Mucosa of rectum (tissue), 2 donors: ENCODE measurements around the gene RAB10.
"Not testable (repeated sequence)": the region's sequence is repeated elsewhere in the genome, so short reads cannot be mapped to it uniquely, and the experiment has no call there.

Source experiments
- H3K27ac ChIP-seq, 2 donors: one replicate each; pipeline ENCODE4 v1.7.0; 2013; ENCODE audit warnings: inconsistent platforms in 2 of 2, low read depth in 2 of 2, low read length in 2 of 2
- H3K27me3 ChIP-seq, 2 donors: one replicate each; pipeline ENCODE4 v1.7.0; 2013; ENCODE audit warnings: low read length in 2 of 2; ENCODE audit not compliant: control insufficient read depth in 2 of 2, insufficient read depth in 2 of 2
- H3K36me3 ChIP-seq, 2 donors: one replicate each; pipeline ENCODE4 v1.7.0; 2013; ENCODE audit warnings: low read length in 2 of 2; ENCODE audit not compliant: control insufficient read depth in 2 of 2, insufficient read depth in 2 of 2
- H3K4me1 ChIP-seq, 2 donors: one replicate each; pipeline ENCODE4 v1.7.0; 2013; ENCODE audit warnings: low read length in 2 of 2, mild to moderate bottlenecking in 1 of 2; ENCODE audit not compliant: control insufficient read depth in 2 of 2, insufficient read depth in 2 of 2
- H3K4me3 ChIP-seq, 2 donors: one replicate each; pipeline ENCODE4 v1.7.0; 2013; ENCODE audit warnings: low read length in 2 of 2
- H3K9ac ChIP-seq, 2 donors: one replicate each; pipeline ENCODE4 v1.7.0; 2013; ENCODE audit warnings: low read length in 2 of 2, low read depth in 1 of 2, mild to moderate bottlenecking in 1 of 2
- H3K9me3 ChIP-seq, 2 donors: one replicate each; pipeline ENCODE4 v1.7.0; 2013; ENCODE audit warnings: low read length in 2 of 2; ENCODE audit not compliant: control insufficient read depth in 2 of 2
- donor health status: healthy.
- donor health status: Normal muscosa, but diverticular disease.

The RAB10 gene

GRCh38 chr2:26108701-26109100 is 74.8 kb downstream of the RAB10 start:
- H3K36me3 ChIP-seq: peaks cover 15 to 23% of the 10 kb centered on the region in 2 donors
- not testable (repeated sequence) for H3K4me3 ChIP-seq, H3K4me1 ChIP-seq, H3K27me3 ChIP-seq, H3K9me3 ChIP-seq, H3K9ac ChIP-seq, H3K27ac ChIP-seq

- Histone ChIP-seq H3K27me3 (no peaks in the 10 kb centered on the region), H3K4me1 (no peaks in the 10 kb centered on the region), H3K4me3 (no peak overlapping the region)
These were observed 78.3 kb downstream of the RAB10 start for GRCh38 chr2:26112201-26112600.

DNA sequence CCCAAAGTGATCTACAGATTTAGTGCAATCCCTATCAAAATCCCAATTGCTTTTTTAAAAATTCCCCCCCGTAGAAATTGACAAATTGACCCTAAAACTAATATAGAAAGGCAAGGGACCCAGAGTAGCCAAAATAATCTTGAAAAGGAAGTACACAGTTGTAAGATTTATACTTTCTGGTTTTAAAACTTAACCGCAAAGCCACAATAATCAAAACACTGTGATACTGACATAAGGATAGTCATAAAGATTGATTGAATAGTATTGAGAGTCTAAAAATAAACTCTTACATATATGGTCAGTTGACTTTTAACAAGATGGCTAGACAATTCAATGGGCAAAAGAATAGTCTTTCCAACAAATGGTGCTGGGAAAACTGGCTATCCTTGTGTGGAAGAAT is 80.3 kb downstream of the RAB10 start:
- no peak overlapping the region for H3K4me3 ChIP-seq
- H3K27ac ChIP-seq: no peak overlapping the region
- peaks cover 11 to 20% of the 10 kb centered on the region in 2 donors for H3K36me3 ChIP-seq
- no peaks in the 10 kb centered on the region for H3K9me3 ChIP-seq
- H3K27me3 ChIP-seq: no peaks in the 10 kb centered on the region
- no peak overlapping the region for H3K9ac ChIP-seq
- H3K4me1 ChIP-seq: no peaks in the 10 kb centered on the region

More at GRCh38 chr2:26112201-26112600, 78.3 kb downstream of the RAB10 start:
- no peak overlapping the region for H3K9ac ChIP-seq
- H3K27ac ChIP-seq: no peak overlapping the region
- peaks cover 11 to 18% of the 10 kb centered on the region in 2 donors for H3K36me3 ChIP-seq
- no peaks in the 10 kb centered on the region for H3K9me3 ChIP-seq

DNA sequence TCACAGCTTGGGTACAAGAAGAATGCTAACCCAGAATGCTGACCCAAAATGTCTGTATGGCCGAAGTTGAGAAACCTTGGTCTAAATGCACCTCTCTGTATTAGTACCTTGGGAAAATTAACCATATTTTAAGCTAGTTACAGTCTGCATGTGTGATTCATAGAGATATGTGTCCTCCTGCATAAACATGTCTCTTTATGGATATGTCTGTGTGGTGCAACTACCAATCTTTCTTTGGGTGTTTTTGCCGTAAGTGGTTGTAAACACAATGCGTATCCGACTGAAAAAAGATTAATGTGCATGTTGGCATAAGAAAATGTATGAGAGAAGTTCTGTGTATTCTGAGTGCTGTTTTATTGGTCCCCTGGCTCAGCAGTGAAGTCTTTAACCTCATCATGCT is 84.8 kb downstream of the RAB10 start:
- H3K36me3 ChIP-seq: peaks cover 3 to 9% of the 10 kb centered on the region in 2 donors
- H3K4me1 ChIP-seq: no peaks in the 10 kb centered on the region
- no peak overlapping the region for H3K27ac ChIP-seq
- H3K9me3 ChIP-seq: no peaks in the 10 kb centered on the region
- no peaks in the 10 kb centered on the region for H3K27me3 ChIP-seq
- no peak overlapping the region for H3K9ac ChIP-seq
- H3K4me3 ChIP-seq: no peak overlapping the region

DNA sequence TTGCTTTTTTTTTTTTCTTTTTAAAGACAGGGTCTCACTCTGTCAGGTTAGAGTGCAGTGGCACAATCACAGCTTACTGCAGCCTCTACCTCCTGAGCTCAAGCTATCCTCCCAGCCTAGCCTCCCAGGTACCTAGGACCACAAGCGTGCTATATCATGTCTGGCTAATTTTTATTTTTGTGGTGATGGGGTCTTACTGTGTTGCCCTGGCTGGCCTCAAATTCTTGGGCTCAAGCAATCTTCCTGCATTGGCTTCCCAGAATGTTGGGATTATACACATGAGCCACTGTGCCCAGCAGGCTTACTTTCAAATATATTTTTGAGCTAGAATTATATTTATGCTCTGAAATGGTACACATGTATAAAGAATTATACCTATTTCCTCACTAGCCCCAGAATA is 85.6 kb downstream of the RAB10 start:
- Histone ChIP-seq H3K27ac (no peak overlapping the region), H3K9me3 (no peaks in the 10 kb centered on the region)

GRCh38 chr2:26122630-26123029 is 88.7 kb downstream of the RAB10 start:
- peaks cover 3 to 9% of the 10 kb centered on the region in 2 donors for H3K36me3 ChIP-seq
- no peak overlapping the region for H3K4me3 ChIP-seq
- no peaks in the 10 kb centered on the region for H3K9me3 ChIP-seq
- no peaks in the 10 kb centered on the region for H3K27me3 ChIP-seq
- H3K27ac ChIP-seq: no peak overlapping the region
- H3K9ac ChIP-seq: no peak overlapping the region
- no peaks in the 10 kb centered on the region for H3K4me1 ChIP-seq

More for the DNA sequence above, 85.6 kb downstream of the RAB10 start:
- Histone ChIP-seq H3K4me1 (no peaks in the 10 kb centered on the region), H3K36me3 (peaks cover 3 to 9% of the 10 kb centered on the region in 2 donors), H3K27me3 (no peaks in the 10 kb centered on the region), H3K9ac (no peak overlapping the region), H3K4me3 (no peak overlapping the region)

DNA sequence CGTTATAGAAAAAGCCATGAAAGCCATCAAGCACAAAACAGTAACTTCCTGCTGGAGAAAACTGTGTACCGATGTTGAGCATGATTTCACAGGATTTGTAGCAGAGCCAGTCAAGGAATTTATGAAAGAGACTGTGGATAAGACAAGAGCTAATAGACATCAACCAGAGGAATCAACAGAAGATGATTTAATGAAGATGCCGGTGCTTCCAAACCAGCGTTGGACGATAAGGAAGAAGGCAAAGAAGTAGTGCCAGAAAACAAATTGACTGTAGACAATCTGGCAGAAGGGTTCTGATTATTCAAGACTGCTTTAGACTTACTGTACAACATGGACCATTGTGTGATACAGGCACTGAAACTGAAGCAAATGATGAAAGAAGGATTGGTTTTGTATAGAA is 89.5 kb downstream of the RAB10 start:
- Histone ChIP-seq H3K4me1 (no peaks in the 10 kb centered on the region), H3K27ac (no peak overlapping the region), H3K9ac (no peak overlapping the region)

DNA sequence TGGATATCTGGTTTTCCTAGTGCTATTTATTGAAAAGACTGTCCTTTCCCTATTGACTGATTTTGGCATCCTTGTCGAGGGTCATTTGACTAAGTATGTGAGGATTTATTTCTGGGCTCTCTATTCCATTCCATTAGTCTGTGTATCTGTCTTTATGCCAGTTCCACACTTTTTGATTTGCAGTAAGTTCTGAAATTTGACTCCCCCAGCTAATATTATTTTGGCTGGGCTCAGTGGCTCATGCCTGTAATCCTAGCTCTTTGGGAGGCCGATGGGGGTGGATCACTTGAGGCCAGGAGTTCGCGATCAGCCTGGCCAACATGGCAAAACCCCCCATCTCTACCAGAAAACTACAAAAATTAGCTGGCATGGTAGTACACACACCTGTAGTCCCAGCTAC is 92.2 kb downstream of the RAB10 start:
- no peak overlapping the region for H3K27ac ChIP-seq
- H3K9ac ChIP-seq: no peak overlapping the region
- no peak overlapping the region for H3K4me3 ChIP-seq
- H3K9me3 ChIP-seq: no peaks in the 10 kb centered on the region
- H3K36me3 ChIP-seq: peaks cover 11 to 19% of the 10 kb centered on the region in 2 donors
- no peaks in the 10 kb centered on the region for H3K27me3 ChIP-seq
- no peaks in the 10 kb centered on the region for H3K4me1 ChIP-seq

More for the DNA sequence above, 89.5 kb downstream of the RAB10 start:
- Histone ChIP-seq H3K27me3 (no peaks in the 10 kb centered on the region), H3K4me3 (no peak overlapping the region), H3K9me3 (no peaks in the 10 kb centered on the region), H3K36me3 (peaks cover 7 to 16% of the 10 kb centered on the region in 2 donors)

- H3K27ac ChIP-seq: no peak overlapping the region
- H3K4me3 ChIP-seq: no peak overlapping the region
- H3K36me3 ChIP-seq: peaks cover 11 to 19% of the 10 kb centered on the region in 2 donors
- H3K4me1 ChIP-seq: no peaks in the 10 kb centered on the region
- no peaks in the 10 kb centered on the region for H3K9me3 ChIP-seq
- H3K9ac ChIP-seq: no peak overlapping the region
- H3K27me3 ChIP-seq: no peaks in the 10 kb centered on the region
These were observed 94.3 kb downstream of the RAB10 start for GRCh38 chr2:26128176-26128575.

- Histone ChIP-seq H3K27me3 (no peaks in the 10 kb centered on the region), H3K4me1 (no peaks in the 10 kb centered on the region), H3K9me3 (no peaks in the 10 kb centered on the region), H3K9ac (no peak overlapping the region), H3K4me3 (no peak overlapping the region), H3K36me3 (peaks cover 11 to 28% of the 10 kb centered on the region in 2 donors), H3K27ac (no peak overlapping the region)
These were observed 96.9 kb downstream of the RAB10 start for GRCh38 chr2:26130763-26131162.

DNA sequence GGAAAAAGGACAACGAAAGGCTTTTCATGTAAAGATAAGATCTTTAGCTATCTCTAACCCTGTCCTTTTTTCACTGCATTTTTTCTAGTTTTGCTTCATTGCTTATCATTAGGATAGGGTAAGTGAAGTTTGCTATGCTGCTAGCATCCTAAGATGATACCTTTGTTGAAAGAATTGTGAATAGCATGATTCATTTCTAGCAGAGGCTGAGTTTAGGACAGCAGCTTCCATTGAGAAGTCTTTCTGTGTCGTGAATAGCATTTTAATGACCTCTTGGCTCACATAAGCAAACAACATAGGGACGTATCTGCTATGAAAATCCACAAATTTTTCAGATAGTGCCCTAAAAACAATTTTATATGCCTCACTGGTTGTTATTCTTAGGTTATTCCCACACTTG is 102.6 kb downstream of the RAB10 start:
- H3K4me3 ChIP-seq: no peak overlapping the region
- no peak overlapping the region for H3K9ac ChIP-seq
- H3K27ac ChIP-seq: no peak overlapping the region
- H3K4me1 ChIP-seq: peaks cover 3 to 5% of the 10 kb centered on the region in 2 donors
- H3K9me3 ChIP-seq: no peaks in the 10 kb centered on the region
- no peaks in the 10 kb centered on the region for H3K27me3 ChIP-seq
- peaks cover 9 to 17% of the 10 kb centered on the region in 2 donors for H3K36me3 ChIP-seq
